DOHH2 (cell line): ENCODE data around the gene NKX2-2.

Source experiments
- H3F3A ChIP-seq: fragments of 200-600 bp; sonication (generic), shearing (Covaris generic); 2 replicates; pipeline ENCODE4 v1.6.0; 2016; ENCODE audit warnings: antibody characterized with exemption, mild to moderate bottlenecking; ENCODE audit not compliant: control insufficient read depth, insufficient read depth
- H3K27ac ChIP-seq: fragments of 200-600 bp; sonication (generic); 2 replicates; pipeline ENCODE4 v1.5.1; 2014; ENCODE audit warnings: low read depth, mild to moderate bottlenecking, low read length, moderate library complexity
- H3K27me3 ChIP-seq: fragments of 200-600 bp; sonication (generic); 2 replicates; pipeline ENCODE4 v1.6.1; 2014; ENCODE audit warnings: mild to moderate bottlenecking, low read length, mixed read lengths; ENCODE audit not compliant: control insufficient read depth
- H3K36me3 ChIP-seq: fragments of 200-600 bp; sonication (generic); 2 replicates; pipeline ENCODE4 v1.6.1; 2014; ENCODE audit warnings: mild to moderate bottlenecking, low read length, moderate library complexity, mixed read lengths; ENCODE audit not compliant: control insufficient read depth
- H3K4me1 ChIP-seq: fragments of 200-600 bp; sonication (generic); 2 replicates; pipeline ENCODE4 v1.6.1; 2014; ENCODE audit warnings: mild to moderate bottlenecking, low read length, mixed read lengths; ENCODE audit not compliant: control insufficient read depth
- H3K4me2 ChIP-seq: fragments of 200-600 bp; sonication (generic); 2 replicates; pipeline ENCODE4 v1.6.0; 2014; ENCODE audit warnings: mild to moderate bottlenecking, low read length, moderate library complexity
- H3K4me3 ChIP-seq: fragments of 200-600 bp; sonication (generic); 2 replicates; pipeline ENCODE4 v1.5.1; 2014; ENCODE audit warnings: mild to moderate bottlenecking, low read length, mixed read lengths
- H3K79me2 ChIP-seq: fragments of 200-600 bp; sonication (generic); 2 replicates; pipeline ENCODE4 v1.6.1; 2014; ENCODE audit warnings: mild to moderate bottlenecking, low read length, mixed read lengths; ENCODE audit not compliant: control insufficient read depth
- H3K9me2 ChIP-seq: fragments of 200-600 bp; sonication (generic); replicated peaks from 2 replicates; pipeline ENCODE4 v1.6.1; 2014; ENCODE audit warnings: mild to moderate bottlenecking, low read length, mixed read lengths; ENCODE audit not compliant: control insufficient read depth
- H3K9me3 ChIP-seq: fragments of 200-600 bp; sonication (generic); 2 replicates; pipeline ENCODE4 v1.6.1; 2014; ENCODE audit warnings: antibody characterized with exemption, low read length, mixed read lengths; ENCODE audit not compliant: control insufficient read depth, insufficient read depth
- H4K20me1 ChIP-seq: fragments of 200-600 bp; sonication (generic); 2 replicates; pipeline ENCODE4 v1.6.0; 2014; ENCODE audit warnings: low read depth, mild to moderate bottlenecking, antibody characterized with exemption, low read length, moderate library complexity; ENCODE audit not compliant: control insufficient read depth, insufficient read depth
- CTCF ChIP-seq: fragments of 200-600 bp; sonication (generic); IDR thresholded peaks from one replicate; pipeline ENCODE4 v1.5.1; 2014; ENCODE audit warnings: antibody characterized with exemption, mild to moderate bottlenecking, low read depth, low read length; ENCODE audit not compliant: poor library complexity, severe bottlenecking
- EZH2phosphoT487 ChIP-seq: fragments of 200-600 bp; sonication (generic); IDR thresholded peaks from 2 replicates; pipeline ENCODE4 v1.6.1; 2017; ENCODE audit warnings: borderline replicate concordance, mild to moderate bottlenecking, antibody characterized with exemption, low read length, moderate library complexity, mixed read lengths

NKX2-2 gene

GRCh38 chr20:21503345-21503744, 10.5 kb downstream of the NKX2-2 start:
- Histone ChIP-seq H3K9me3 (no peaks in the 10 kb centered on the region), H3K27me3 (no peaks in the 10 kb centered on the region), H4K20me1 (no peaks in the 10 kb centered on the region), H3K27ac (no peak overlapping the region), H3K4me2 (no peak overlapping the region), H3K4me1 (no peaks in the 10 kb centered on the region), H3K36me3 (no peaks in the 10 kb centered on the region), H3K9me2 (no peaks in the 10 kb centered on the region), H3K4me3 (no peak overlapping the region), H3K79me2 (no peaks in the 10 kb centered on the region), H3F3A (no peaks in the 10 kb centered on the region)
- no peak for TF ChIP-seq EZH2phosphoT487
- TF ChIP-seq CTCF = no peak

- H3K36me3 ChIP-seq = no peaks in the 10 kb centered on the region
- H3K79me2 ChIP-seq = no peaks in the 10 kb centered on the region
- H3K9me3 ChIP-seq = no peaks in the 10 kb centered on the region
- H3K27me3 ChIP-seq = no peaks in the 10 kb centered on the region
- H3K4me3 ChIP-seq = no peak overlapping the region
- no peak overlapping the region for H3K27ac ChIP-seq
- no peaks in the 10 kb centered on the region for H3K4me1 ChIP-seq
- H3F3A ChIP-seq = no peaks in the 10 kb centered on the region
- no peak overlapping the region for H3K4me2 ChIP-seq
- no peaks in the 10 kb centered on the region for H3K9me2 ChIP-seq
- TF ChIP-seq EZH2phosphoT487 (no peak), CTCF (no peak)
- H4K20me1 ChIP-seq = no peaks in the 10 kb centered on the region
Observed at GRCh38 chr20:21501184-21501583, 12.7 kb downstream of the NKX2-2 start.

GRCh38 chr20:21500599-21500998, 13.3 kb downstream of the NKX2-2 start:
- Histone ChIP-seq H3K9me3 (no peaks in the 10 kb centered on the region), H3K36me3 (no peaks in the 10 kb centered on the region)

More at GRCh38 chr20:21500599-21500998, 13.3 kb downstream of the NKX2-2 start:
- TF ChIP-seq EZH2phosphoT487 (no peak), CTCF (no peak)
- Histone ChIP-seq H3K9me2 (no peaks in the 10 kb centered on the region), H3K27me3 (no peaks in the 10 kb centered on the region), H3F3A (no peaks in the 10 kb centered on the region), H3K4me1 (no peaks in the 10 kb centered on the region), H3K4me2 (no peak overlapping the region), H4K20me1 (no peaks in the 10 kb centered on the region), H3K79me2 (no peaks in the 10 kb centered on the region), H3K4me3 (no peak overlapping the region), H3K27ac (no peak overlapping the region)
